Loucy (cell line): ENCODE results near the gene USP8.

Source experiments
- CTCF ChIP-seq: fragments of 200-600 bp; sonication (generic); conservative IDR thresholded peaks from 2 replicates; pipeline ENCODE4 v1.5.1; 2014; ENCODE audit warnings: mild to moderate bottlenecking, antibody characterized with exemption, low read length
- EZH2phosphoT487 ChIP-seq: fragments of 200-600 bp; IDR thresholded peaks from 2 replicates; pipeline ENCODE4 v1.6.1; 2018; ENCODE audit warnings: antibody characterized with exemption, mild to moderate bottlenecking, moderate library complexity, borderline replicate concordance

GRCh38 chr15:50493625-50494024, 69.4 kb downstream of the USP8 start:
- TF ChIP-seq CTCF, result no peak
- no peak for TF ChIP-seq EZH2phosphoT487
